CD4-positive, alpha-beta T cell treated with Interleukin-4 for 1 hour (primary cell): ENCODE measurements around the gene TNFRSF25.

ENCODE experiments used
- DNase-seq, 2 donors: peaks; one replicate each; pipeline ENCODE4 v3.0.0-alpha.2; 2020 to 2022

TNFRSF25 gene

DNA sequence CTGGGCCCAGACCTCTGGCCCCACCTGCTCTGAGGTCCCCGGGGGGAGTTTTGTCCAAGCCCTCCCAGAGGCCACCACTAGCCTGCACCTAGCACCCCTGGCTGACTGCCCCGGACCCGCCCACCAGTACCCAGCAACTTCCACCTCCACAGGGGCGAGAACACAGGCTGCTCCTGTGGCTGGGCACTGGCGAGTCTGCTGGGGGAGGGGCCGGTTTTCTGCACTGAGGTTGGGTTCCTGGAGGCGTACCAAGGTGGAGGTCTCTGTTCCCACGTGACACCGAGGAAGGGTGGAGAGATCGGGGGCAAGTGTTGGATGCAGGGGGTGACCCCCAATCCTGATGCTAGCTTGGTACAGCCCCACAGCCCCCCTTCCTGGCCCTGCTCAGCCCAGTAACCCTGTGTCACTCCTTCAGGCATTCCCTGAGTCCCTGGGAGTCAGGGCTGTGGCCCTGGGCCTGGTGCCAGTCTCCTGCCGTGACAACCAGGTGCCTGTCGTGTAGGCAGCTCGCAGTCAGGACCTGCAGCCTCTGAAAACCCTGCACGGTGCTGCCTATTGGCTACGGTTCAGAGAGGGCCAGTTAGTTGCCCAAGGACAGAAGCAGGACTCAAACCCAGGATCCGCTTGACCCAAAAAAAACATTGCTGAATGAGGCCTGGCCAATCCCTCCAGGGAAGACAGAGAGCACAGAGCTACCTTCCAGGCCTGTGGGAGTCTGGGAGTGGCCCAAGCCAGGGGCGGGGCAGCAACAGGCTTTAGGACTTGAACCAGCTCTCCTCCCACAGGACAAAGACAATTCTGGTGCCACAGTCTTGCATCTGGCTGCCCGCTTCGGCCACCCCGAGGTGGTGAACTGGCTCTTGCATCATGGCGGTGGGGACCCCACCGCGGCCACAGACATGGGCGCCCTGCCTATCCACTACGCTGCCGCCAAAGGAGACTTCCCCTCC, 38.3 kb downstream of the TNFRSF25 start:
- no peak for DNase-seq

- DNase-seq = no peak
Measured at GRCh38 chr1:6426972-6427350, 39.0 kb downstream of the TNFRSF25 start.

DNA sequence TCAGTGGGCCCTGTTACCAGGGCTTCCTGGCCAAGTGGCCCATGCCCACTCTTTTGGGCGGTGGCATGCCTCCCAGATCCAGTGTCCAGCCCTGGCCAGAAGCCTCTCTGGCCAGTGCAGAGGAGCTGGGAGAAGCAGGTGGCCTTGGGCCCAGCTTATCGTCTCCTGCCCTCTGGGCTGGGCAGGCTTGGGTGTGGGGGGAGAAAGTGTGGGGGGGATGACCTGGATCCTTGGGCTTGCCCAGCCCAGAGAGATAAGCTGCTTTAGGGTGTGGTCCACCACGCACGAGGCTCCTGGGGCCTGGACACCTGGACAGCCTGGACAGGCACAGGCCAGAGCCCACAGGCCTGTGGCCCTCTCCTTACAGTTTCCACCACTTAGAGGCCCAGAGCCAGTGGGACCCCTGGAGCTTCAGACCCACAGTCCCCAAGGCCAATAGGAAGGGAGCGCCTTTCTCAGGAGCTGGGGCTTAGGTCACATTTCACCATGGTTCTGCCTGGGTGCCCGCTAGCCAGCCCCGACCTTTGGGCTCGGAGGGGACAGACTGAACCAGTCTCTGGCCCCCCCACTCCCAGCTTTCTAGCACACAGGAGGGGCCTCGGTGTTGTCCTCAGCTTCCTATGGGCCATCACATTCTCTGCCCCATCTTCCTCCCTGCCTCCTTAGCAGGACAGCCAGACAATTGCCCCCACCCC, 39.5 kb downstream of the TNFRSF25 start:
- DNase-seq = no peak

DNA sequence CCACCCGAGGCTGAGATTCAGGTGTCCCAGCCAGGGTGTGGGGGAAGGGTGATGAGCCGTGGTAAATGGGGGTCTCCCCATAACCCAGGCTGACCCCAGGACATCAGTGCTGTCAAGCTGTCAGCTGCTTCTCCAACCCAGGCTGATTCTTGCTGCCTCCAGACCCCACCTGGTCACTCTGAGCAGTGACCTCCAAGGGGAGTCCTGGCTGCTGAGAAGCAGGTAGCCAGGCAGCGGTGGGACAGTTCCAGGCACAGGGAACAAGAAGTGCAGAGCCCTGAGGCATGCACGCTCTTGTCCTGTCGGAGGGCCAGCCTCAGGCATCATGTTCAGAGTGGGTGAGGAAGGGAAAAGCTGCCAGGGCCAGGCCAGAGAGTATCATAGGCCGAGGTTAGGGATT, 40.3 kb downstream of the TNFRSF25 start:
- DNase-seq = no peak

DNA sequence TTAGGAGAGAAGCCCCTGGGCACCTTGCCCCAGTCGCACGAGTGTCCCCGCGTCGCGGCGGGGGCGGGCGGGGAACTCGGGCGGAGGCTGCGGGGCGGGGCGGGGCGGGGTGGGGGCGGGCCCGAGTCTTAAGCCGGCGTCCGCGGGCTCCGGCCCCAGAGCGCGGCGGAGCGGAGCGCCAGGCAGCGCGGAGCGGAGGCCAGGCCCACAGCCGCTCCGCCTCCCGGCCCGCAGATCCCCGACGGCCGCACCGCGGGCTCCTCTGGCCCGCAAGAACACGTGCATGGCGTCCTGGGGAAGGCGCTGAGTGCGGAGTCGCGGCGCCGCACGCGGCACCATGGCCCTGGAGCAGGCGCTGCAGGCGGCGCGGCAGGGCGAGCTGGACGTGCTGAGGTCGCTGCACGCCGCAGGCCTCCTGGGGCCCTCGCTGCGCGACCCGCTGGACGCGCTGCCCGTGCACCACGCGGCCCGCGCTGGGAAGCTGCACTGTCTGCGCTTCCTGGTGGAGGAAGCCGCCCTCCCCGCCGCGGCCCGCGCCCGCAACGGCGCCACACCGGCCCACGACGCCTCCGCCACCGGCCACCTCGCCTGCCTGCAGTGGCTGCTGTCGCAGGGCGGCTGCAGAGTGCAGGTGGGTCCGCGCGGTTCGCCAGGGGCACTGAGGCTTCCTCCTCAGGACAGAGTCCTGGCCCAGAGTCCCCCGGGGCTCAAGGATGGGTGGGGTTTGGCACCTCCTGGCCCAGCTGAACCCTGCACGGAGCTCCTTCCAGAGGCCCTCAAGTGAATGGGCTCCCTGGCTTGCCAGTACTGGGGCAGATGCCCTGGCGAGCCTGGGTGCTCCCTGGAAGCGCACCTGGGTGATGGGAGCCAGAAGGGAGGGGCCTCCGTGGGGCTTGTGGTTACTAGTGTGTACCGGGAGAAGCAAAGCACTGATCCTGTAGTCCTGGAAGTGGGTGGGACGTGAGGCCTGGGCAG, 41.1 kb downstream of the TNFRSF25 start, which contains the start of gene ESPN:
ESPN (plus strand) TSS at position 158 of the 975 bp plus-strand sequence; CDS start at position 338, 180 bp downstream.
- peak in 1 of 2 donors; percentile 13 for DNase-seq

DNA sequence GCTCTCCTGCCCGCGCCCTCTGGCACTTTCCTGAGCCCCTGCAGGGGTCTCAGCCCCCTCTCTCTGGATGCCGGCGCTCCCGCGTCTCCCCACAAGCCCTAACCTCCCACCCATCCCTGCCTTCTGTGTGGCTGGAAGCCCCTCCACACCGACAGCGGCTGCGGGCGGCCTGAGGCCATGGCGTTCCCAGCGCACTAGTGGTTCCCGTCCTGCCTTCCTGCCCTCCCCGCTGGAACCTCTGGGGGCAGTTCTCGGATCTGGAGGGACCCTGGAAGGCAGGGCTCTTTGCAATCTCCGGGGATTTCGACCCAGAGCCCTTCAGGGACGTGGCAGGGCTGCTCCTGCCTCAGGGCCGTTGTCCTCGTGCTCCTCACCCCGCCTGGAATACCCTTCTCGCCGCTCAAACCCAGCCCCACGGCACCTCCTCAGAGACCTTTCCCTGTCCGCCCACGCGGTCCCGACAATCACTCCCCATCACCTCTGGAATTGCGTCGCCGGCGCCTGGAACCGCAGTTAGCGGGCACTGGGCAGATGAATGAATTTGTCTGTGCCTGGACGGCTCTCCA, 41.9 kb downstream of the TNFRSF25 start:
- DNase-seq = peak in 1 of 2 donors; percentile 13

DNA sequence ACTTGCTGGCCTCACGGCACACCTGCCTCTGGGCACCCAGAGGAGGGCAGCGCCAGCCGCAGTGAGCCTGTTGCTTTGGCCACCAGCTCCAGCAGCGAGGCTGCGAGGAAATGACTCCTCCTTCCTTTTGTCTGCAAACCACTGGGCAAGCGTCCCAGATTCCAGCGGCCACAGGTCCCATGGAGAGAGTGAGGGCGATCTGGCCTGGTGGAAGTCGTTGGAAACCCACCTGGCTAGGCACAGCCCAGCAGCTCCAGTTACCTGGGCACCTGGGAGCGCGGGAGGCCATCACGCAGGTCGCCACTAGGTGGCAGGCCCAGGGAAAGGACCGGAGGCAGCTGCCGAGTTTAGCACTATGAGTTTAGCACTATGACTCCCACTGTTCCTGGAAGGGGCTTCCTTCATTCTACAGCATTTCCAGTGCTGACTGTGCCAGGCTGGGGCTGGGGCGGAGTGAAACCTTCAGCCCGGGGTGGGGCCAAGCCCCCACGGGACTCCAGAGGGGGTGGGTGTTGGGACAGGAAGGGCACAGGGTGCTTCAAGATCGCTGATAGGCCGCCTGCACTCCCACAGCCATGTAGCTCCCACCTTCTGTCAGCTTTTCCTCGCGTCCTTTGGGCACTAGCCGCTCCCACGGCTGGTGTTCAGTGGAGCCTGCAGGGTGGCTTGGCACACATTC, 42.5 kb downstream of the TNFRSF25 start:
- peak; percentile 61 to 71 for DNase-seq

DNA sequence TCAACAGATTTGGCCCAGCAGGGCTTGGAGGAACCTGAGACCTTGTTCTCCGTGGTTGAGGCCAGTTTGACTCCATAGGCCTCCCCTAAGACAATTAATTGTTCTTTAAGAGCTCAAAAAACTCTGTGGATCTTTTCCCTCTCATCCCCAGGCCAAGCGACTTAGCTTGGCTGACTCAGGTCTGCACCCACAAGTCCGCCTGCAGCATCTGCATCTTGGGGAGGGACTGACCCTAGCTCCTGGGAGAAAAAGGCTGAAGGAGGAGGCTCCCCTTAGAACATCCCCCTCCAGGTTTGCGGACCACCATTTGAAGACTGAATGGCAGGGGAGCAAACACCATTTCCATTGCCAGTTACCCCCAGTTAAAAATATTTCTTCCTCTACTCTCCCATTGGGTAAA, 44.7 kb downstream of the TNFRSF25 start:
- DNase-seq = no peak

DNA sequence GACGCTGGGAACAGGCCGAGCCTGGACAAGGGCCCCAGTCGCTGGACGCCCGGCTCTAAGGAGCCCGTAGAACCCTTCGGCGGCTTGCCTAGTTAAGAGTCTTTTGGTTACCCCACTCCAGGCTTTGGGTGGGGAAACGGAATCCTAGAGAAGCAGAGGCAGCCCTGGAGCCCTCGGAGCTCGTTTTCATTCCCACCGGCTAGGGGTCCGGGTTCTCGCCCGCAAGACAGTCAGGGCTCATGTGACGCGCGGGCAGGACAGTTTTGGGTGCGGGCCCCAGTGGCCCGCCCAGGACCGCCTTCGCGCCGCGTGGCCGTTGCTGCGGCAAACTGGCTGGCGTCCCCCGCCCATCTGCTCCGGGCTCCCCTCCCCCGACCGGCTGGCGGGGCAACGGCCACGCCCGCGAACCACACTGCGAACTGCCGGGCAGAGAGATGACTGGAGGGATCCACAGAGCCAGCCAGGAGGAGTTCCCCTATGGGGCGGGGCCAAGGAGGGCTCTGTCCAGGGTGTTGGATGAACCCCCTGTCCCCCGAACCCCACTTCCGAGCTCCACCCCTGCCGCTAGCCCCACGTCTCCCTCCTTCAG, 45.4 kb downstream of the TNFRSF25 start:
- DNase-seq = no peak

DNA sequence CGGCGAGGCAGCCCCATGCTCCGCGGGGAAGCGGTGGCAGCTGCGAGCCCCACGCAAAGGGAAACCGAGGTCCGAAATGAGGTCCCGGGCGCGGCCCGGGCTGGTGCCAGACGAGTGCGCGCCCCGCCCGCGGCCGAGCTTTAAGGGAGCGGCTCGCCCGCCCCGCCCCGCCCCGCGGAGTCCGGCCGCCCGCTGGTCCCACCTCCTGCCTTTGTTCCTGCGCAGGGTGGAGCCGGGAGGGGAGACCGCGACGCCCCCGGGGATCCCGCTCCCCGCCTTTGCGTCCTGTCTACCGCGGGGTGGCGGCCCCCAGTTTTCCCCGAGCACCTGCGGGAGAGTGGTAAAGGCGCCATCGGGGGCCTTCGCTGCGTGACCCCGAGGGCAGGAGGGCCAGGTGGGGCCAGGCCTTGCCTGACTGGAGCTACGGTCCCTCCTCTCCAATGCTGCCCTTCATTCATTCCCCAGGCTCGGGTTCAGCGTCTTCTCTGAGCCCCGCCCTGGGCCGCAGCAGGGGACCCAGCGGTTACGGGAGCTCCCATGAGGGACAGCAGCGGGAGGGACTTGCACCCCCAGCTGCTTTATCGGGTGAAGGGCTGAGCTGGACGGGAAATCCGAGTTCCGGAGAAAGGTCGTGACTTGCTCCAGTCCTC, 46.0 kb downstream of the TNFRSF25 start, which contains the start of gene HES2:
HES2 (minus strand) TSS at position 116 of the 650 bp plus-strand sequence; CDS start at position 17, 99 bp downstream.
- no peak for DNase-seq

GRCh38 chr1:6419397-6419803, 46.6 kb downstream of the TNFRSF25 start:
- DNase-seq = no peak

- no peak for DNase-seq
Measured at GRCh38 chr1:6418668-6419396, 47.1 kb downstream of the TNFRSF25 start.

DNA sequence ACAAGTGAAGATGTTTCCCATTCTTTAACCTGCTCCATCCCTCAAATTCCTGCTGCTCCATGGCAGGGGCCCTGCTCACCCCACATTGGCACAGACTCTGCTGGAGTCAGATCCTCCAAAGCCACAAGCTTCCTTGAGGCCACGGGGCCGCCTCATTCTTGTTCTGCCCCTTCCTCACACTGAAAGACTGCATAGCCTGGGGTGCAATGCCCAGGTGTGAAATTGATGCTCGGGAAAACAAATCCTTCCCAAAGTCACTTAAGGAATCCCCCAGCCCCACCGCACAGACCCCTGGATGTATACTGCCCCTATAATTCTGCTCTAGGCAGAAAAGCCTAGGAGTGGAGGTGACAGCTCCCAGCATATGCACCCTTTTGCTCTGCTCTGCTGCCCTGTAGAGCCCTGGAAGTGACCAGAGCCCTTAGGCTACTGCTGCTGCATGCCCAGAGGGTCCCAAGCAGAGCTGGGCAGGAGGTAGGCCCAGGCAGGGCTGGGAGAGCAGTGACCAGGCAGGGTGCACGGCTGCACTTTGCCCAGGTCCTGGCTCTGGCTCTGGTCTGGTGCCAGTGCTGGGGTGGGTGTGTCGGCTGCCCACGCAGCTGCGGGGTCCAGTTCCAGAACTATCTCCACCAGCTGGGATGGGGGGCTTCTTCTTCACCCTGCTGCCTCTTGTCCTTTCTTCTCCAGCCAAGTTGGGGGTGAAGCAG, 47.9 kb downstream of the TNFRSF25 start:
- no peak for DNase-seq

DNA sequence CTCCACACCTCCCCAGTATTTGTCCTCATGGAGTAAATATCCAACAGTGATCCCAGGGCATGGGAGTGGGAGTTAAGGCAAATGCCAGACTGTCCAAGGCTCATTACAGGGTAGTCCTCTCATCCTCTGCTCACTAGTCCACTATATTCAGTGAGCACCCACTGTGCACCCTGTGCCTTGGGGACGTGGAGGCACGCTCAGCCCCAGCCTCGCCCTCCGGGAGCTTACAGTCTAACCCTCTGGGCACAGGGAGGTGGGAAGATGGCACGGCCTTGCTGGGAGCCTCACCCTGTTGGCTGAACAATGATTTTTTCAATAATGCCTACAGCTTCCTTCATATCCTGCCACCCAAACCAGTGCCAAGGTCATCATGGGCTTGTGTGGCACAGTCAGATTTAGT, 49.1 kb downstream of the TNFRSF25 start:
- no peak for DNase-seq

DNA sequence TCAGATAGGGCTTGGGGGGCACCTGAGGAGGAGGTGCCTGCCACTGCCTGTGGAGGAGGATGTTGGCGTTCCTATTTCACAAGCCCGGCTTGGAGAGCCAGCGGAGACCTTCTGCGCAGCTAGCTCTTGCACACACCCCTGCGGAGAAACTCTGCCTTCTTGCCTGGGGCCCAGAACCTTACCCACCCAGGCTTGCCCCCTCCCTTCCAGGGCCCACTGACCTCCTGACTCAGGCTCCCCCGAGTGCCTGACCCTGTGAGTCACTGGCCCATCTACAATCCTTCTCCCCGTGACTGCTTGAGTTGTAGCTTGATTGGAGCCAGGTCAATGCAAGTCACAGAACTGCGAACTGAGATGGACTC, 49.7 kb downstream of the TNFRSF25 start:
- no peak for DNase-seq

- DNase-seq = no peak
Measured at GRCh38 chr1:6414881-6415626, 50.9 kb downstream of the TNFRSF25 start.

DNA sequence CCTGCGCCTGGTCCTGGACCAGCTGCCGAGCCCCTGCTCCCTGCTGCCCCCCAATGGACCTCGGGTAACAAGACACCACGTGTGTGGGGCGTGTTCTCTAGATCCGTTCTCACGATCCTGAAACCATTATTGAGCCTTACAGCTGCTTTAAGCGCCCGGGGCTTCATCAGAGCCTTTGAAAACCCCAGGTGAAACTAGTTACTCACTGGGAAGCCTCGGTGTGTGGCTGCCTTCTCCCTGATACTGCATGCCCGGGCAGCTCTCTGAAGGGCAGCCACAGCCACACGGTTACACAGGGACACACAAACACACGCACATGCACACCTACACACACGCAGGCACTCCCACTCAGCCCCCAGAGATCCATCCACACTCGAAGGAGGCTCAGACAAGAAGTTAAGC, 51.5 kb downstream of the TNFRSF25 start:
- DNase-seq = peak; percentile 25 to 37

- DNase-seq = no peak
Measured at GRCh38 chr1:6412896-6413295, 53.1 kb downstream of the TNFRSF25 start.
